ENCODE results near the gene PCDH9. TPM values are rescaled to one million over a fixed set of nuclear protein-coding genes. Genes with fewer than 3 reads are reported as not detected.

The PCDH9 gene
- 0.09 TPM in 2 replicates for total RNA-seq

DNA sequence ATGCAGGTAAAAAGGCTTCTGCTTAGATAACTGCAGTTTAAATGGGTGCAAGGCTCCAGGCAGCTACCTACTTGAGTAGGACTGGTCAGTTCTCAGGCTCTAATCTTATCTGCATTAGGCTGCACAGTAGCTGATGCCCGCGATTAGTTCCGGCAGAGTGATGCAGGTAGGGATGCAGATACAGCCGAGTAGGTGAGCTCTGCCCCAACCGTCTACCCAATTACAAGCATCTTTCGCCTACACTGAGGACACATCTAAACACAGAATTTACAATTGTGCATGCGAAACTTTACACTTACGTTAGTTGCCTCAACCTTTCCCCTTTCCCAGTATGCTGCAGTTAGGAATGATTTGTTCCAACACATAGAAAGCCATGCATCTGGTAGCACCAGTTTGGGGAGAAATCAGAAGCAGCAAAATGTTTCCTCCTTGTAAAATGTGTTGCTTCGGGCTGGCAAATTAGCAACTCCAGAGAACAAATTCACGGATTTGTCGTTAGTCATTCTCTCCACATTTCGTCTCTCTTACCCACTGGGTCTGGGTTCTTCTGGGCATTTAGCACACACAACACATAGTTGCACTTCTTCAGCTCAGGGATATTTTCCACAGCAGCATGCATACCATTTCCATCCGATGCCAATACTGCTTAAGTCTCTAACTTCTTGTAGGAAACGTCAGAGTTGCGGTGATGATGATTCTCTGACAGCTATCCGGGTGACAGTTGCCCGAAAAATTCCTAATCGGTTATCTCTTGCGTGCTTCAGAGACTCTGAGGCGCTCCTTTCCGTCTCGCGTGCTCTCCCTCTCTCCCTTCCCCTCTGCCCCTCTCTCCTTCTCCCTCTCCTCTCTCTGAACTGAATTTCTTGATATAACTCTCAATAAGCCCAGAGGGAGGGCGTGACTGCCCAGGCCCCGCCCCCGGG, at the start of gene PCDH9:
Gene PCDH9, minus strand, starts transcription at position 856 of the 923 bp plus-strand sequence. CDS start 1,896 bp downstream, outside the sequence.
- intact Hi-C loops (cut with micrococcal nuclease): loop anchor here (10.0 kb wide), 1 partner anchor 605 kb away; no protein-coding TSS in a partner anchor

DNA sequence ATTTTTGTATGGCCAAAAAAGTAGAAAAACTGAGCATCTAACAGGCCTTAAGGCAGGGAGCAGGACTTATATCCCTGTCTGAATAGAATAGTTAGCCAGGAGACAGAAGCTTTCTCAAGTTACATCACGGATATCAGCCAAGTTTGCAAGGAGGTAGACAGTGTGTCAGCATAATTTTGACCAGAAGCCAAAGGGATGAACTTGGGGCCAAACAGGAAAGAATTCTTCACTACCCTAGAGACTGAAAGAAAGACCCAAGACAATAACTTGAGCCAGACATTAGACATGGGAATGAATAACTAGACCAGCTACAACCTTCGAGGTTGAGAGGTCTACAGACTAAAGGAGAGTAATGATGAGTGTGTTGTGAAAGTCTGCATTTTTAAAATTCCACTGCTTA, 48.1 kb upstream of the PCDH9 start:
- intact Hi-C loops (cut with micrococcal nuclease): no loop called here

- intact Hi-C loops (cut with micrococcal nuclease): no loop called here
These were observed 47.4 kb upstream of the PCDH9 start for GRCh38 chr13:67277581-67277980.

GRCh38 chr13:67275351-67275960, 45.3 kb upstream of the PCDH9 start:
- intact Hi-C loops (cut with micrococcal nuclease): no loop called here

GRCh38 chr13:67273001-67273400, 42.9 kb upstream of the PCDH9 start:
- intact Hi-C loops (cut with micrococcal nuclease): no loop called here

DNA sequence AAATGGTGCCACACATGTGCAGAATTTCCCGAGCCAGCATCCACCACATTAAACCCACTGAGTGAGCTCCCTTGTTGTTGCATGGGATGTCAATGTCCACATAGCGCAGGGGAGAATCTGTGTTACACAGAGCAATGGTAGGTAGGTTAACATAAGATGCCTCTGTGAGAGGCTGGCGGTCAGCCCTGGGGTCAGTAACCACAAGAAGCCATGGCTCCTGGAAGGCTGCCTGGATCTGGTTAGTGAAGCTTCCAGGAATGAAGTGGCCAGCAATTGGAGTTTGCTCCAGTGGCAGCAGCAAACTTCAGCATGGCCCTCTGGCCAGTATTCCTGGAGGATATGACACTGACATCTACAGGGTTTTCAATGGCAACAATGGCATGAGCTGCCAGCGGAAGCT, 37.0 kb upstream of the PCDH9 start:
- intact Hi-C loops (cut with micrococcal nuclease): no loop called here

- intact Hi-C loops (cut with micrococcal nuclease): no loop called here
These were observed 29.1 kb upstream of the PCDH9 start for GRCh38 chr13:67259208-67259607.

DNA sequence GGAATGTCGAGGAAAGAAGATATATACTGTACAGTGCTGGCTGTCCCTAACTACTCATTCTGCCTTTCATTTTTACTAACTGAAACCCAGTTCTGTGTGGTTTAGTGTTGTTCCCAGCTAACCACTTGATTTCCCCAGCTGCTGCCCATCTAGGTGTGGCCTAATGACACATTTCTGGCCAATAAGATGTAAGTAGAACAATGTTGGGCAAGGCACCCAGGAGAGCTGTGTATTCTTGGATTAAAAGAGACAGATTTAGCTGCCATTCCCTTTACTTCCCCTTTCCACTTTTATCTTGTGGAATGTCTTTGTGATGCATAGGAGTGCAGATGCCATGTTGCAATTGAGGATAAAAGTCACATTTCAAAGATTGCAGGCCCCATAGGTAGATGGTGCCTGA, 28.3 kb upstream of the PCDH9 start:
- intact Hi-C loops (cut with micrococcal nuclease): no loop called here

- intact Hi-C loops (cut with micrococcal nuclease): no loop called here
These were observed 8.7 kb upstream of the PCDH9 start for GRCh38 chr13:67238861-67239260.

- intact Hi-C loops (cut with micrococcal nuclease): no loop called here
These were observed 8.2 kb upstream of the PCDH9 start for GRCh38 chr13:67238277-67238859.

DNA sequence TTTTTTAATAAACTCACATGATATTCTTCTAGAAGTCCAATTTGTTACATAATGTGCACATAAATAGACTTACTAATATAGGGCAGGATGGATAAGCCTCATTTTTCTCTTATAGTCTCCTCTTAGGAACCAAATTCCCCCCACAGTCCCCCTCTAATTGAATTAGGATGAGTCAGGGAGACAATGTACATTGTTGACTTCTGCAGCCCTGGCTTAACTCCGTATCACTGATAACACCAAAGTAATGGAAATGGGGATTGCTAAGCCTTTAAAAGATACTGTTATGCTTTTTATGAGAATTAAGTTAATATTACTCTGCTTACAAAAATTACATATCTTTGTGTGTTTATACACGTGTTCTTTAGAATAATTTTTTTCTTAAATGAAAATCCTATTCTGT, 5.1 kb upstream of the PCDH9 start:
- intact Hi-C loops (cut with micrococcal nuclease): no loop called here

DNA sequence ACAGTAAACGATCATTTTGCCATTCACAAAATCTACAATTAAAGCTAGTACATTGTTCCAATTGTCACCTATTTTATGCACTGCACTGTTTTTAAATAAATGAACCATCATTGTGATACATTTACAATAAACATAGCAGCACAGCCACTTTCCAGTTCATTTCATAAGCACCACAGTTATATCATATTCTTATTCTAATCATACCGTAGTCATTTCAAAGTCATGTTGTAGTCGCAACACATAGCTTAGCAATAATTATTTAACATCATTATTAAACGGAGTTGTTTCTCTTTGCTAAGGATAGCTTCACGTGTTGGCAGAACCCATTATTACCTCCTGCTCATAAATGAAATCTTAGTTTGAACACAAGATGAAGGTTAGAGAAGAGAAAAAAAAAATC, 2.2 kb upstream of the PCDH9 start:
- intact Hi-C loops (cut with micrococcal nuclease): no loop called here

- intact Hi-C loops (cut with micrococcal nuclease): no loop called here
These were observed 1.3 kb upstream of the PCDH9 start for GRCh38 chr13:67231289-67232000.

- intact Hi-C loops (cut with micrococcal nuclease): no loop called here
These were observed 510 bp upstream of the PCDH9 start for GRCh38 chr13:67230404-67231288.

- intact Hi-C loops (cut with micrococcal nuclease): loop anchor here (10.0 kb wide), 1 partner anchor 604 kb away; no protein-coding TSS in a partner anchor
These were observed 1.2 kb downstream of the PCDH9 start for GRCh38 chr13:67228916-67229315.

GRCh38 chr13:67228031-67228430, 2.1 kb downstream of the PCDH9 start:
- intact Hi-C loops (cut with micrococcal nuclease): loop anchor here (10.0 kb wide), 1 partner anchor 603 kb away; no protein-coding TSS in a partner anchor

DNA sequence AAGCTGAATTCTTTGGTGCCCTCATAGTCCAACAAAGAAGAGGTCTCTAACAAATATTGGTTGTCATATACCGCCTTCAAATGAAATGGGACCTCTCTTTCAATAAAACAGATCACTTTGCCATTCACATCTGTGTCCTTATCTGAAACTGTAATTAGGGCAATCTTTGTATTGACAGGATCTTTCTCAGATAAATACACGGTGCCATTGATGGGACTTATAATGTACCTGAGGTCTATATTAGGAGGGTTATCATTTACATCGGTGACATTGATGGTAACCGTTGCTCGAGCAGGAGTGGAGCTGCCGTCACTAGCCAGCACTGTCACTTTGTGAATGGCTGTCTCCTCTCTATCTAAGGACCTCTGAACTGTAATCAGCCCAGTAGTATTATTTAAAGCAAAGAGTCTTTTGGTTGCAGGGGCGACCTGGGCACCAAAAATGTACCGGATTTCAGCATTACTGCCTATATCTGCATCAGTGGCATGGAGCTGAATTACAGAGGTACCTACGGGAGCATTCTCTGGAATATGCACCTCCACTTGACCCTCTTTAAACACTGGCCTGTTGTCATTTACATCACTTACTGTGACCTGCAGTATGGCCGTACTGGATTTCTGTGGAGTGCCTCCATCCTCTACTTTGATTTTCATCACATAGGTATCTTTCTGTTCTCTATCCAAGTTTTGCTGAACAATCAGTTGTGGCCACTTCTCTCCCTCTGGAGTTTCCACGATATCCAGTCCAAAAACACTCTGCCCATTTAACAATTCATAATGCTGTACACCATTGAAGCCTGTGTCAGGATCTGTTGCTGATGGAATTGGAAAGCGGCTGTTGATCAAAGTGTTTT, 2.8 kb downstream of the PCDH9 start:
- intact Hi-C loops (cut with micrococcal nuclease): loop anchor here (10.0 kb wide), 1 partner anchor 603 kb away; no protein-coding TSS in a partner anchor

DNA sequence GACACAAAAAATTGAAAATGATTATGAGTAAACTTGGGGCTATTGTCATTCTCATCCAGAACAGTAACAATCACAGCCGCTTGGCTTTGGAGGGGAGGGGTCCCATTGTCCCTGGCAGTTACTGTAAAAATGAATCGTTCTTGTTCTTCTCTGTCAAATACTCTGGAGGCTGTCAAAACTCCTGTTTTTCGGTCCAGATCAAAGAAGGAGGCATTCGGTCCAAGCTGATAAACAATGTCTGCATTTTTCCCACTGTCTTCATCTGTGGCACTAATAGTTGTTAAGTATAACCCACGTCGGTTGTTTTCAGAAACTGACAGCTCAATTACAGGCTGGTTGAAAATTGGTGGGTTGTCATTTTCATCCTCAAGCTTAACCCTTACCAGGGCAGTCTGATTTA, 3.4 kb downstream of the PCDH9 start:
- intact Hi-C loops (cut with micrococcal nuclease): loop anchor here (10.0 kb wide), 1 partner anchor 602 kb away; no protein-coding TSS in a partner anchor
